Choroid plexus epithelial cell (primary cell): ENCODE results near the gene MTSS2.
A peak's percentile ranks its signal among the peaks of the same experiment; 100 is the strongest.

ENCODE experiments used
- DNase-seq: peaks from one replicate; pipeline ENCODE4 v3.0.0-alpha.2; 2010; ENCODE audit warnings: low read depth
- H3K4me3 ChIP-seq: 2 replicates; pipeline ENCODE4 v1.5.1; 2011; ENCODE audit warnings: low read depth, mild to moderate bottlenecking, control low read depth, low read length, moderate library complexity
- CTCF ChIP-seq: conservative IDR thresholded peaks from 2 replicates; pipeline ENCODE4 v1.5.1; 2011; ENCODE audit warnings: low read depth, mild to moderate bottlenecking, control low read depth, inconsistent platforms, low read length, moderate library complexity

MTSS2 gene

GRCh38 chr16:70680495-70681381 lies 5.1 kb downstream of the MTSS2 start:
- no peak overlapping the region for H3K4me3 ChIP-seq
- no peak for TF ChIP-seq CTCF
- DNase-seq, result no peak

GRCh38 chr16:70679671-70680494 lies 6.0 kb downstream of the MTSS2 start:
- DNase-seq, result no peak
- H3K4me3 ChIP-seq, result no peak overlapping the region
- peak; percentile 36 for TF ChIP-seq CTCF

- no peak for DNase-seq
- H3K4me3 ChIP-seq, result no peak overlapping the region
- no peak for TF ChIP-seq CTCF
These were observed 6.8 kb downstream of the MTSS2 start for GRCh38 chr16:70678898-70679670.

GRCh38 chr16:70678121-70678897 lies 7.5 kb downstream of the MTSS2 start:
- no peak for DNase-seq
- TF ChIP-seq CTCF, result no peak
- no peak overlapping the region for H3K4me3 ChIP-seq

- no peak for TF ChIP-seq CTCF
- no peak for DNase-seq
- no peak overlapping the region for H3K4me3 ChIP-seq
These were observed 8.2 kb downstream of the MTSS2 start for GRCh38 chr16:70677499-70678120.
